SU-DHL-6 (cell line): ENCODE data around the gene NHSL2.

Experiments used
- H2AFZ ChIP-seq: fragments of 200-600 bp; sonication (generic); 2 replicates; pipeline ENCODE4 v1.6.1; 2014; ENCODE audit warnings: low read depth, mild to moderate bottlenecking, moderate library complexity, mixed read lengths, antibody characterized with exemption, low read length; ENCODE audit not compliant: severe bottlenecking
- H3F3A ChIP-seq: fragments of 200-600 bp; shearing (Covaris generic); 2 replicates; pipeline ENCODE4 v1.6.0; 2016; ENCODE audit warnings: antibody characterized with exemption, mild to moderate bottlenecking; ENCODE audit not compliant: insufficient read depth
- H3K27ac ChIP-seq: fragments of 200-600 bp; sonication (generic); 2 replicates; pipeline ENCODE4 v1.5.1; 2016; ENCODE audit warnings: low read depth, mild to moderate bottlenecking, low read length, moderate library complexity, mixed read lengths
- H3K27me3 ChIP-seq: fragments of 200-600 bp; sonication (generic), shearing (Covaris generic); 2 replicates; pipeline ENCODE4 v1.6.0; 2014; ENCODE audit warnings: mild to moderate bottlenecking, low read length
- H3K36me3 ChIP-seq: fragments of 200-600 bp; sonication (generic); 2 replicates; pipeline ENCODE4 v1.6.1; 2014; ENCODE audit warnings: mild to moderate bottlenecking, low read length, mixed read lengths
- H3K4me2 ChIP-seq: fragments of 300-600, 200-600 bp; shearing (Covaris generic), sonication (generic); 2 replicates; pipeline ENCODE4 v1.6.0; 2014; ENCODE audit warnings: low read length, low read depth, mild to moderate bottlenecking; ENCODE audit not compliant: poor library complexity, severe bottlenecking
- H3K4me3 ChIP-seq: fragments of 200-600 bp; sonication (generic); 2 replicates; pipeline ENCODE4 v1.5.1; 2014; ENCODE audit warnings: antibody characterized with exemption, low read length, mild to moderate bottlenecking, mixed read lengths; ENCODE audit not compliant: insufficient read depth, poor library complexity, severe bottlenecking
- H3K79me2 ChIP-seq: fragments of 200-600 bp; sonication (generic); 2 replicates; pipeline ENCODE4 v1.6.1; 2014; ENCODE audit warnings: mild to moderate bottlenecking, low read length, moderate library complexity; ENCODE audit not compliant: insufficient read depth
- H3K9ac ChIP-seq: fragments of 200-600 bp; sonication (generic); 2 replicates; pipeline ENCODE4 v1.7.0; 2014; ENCODE audit warnings: mild to moderate bottlenecking, low read length
- H3K9me2 ChIP-seq: fragments of 200-600 bp; sonication (generic); replicated peaks from 2 replicates; pipeline ENCODE4 v1.6.1; 2014; ENCODE audit warnings: low read length; ENCODE audit not compliant: insufficient read depth
- H3K9me3 ChIP-seq: fragments of 200-600 bp; sonication (generic); 2 replicates; pipeline ENCODE4 v1.6.1; 2014; ENCODE audit warnings: low read length, mixed read lengths; ENCODE audit not compliant: insufficient read depth
- H4K20me1 ChIP-seq: fragments of 200-600 bp; sonication (generic); 2 replicates; pipeline ENCODE4 v1.6.1; 2014; ENCODE audit warnings: low read depth, mild to moderate bottlenecking, antibody characterized with exemption, low read length, moderate library complexity, mixed read lengths
- CTCF ChIP-seq: fragments of 200-600 bp; sonication (generic); IDR thresholded peaks from one replicate; pipeline ENCODE4 v1.5.1; 2017; ENCODE audit warnings: antibody characterized with exemption, mild to moderate bottlenecking, low read length, moderate library complexity; ENCODE audit not compliant: insufficient read depth, poor library complexity, severe bottlenecking
- EZH2phosphoT487 ChIP-seq: fragments of 200-600 bp; sonication (generic), shearing (Covaris generic); conservative IDR thresholded peaks from 2 replicates; pipeline ENCODE4 v1.6.1; 2018; ENCODE audit warnings: mild to moderate bottlenecking, antibody characterized with exemption, low read length, moderate library complexity, mixed read lengths

Gene NHSL2

GRCh38 chrX:72142094-72142793 lies 231.6 kb downstream of the NHSL2 start:
- H3K79me2 ChIP-seq = no peaks in the 10 kb centered on the region
- no peaks in the 10 kb centered on the region for H3K9me3 ChIP-seq
- H3K27ac ChIP-seq = no peak overlapping the region
- H3K36me3 ChIP-seq = no peaks in the 10 kb centered on the region
- no peak overlapping the region for H3K4me3 ChIP-seq
- no peak overlapping the region for H3K4me2 ChIP-seq
- no peaks in the 10 kb centered on the region for H3F3A ChIP-seq
- H3K9me2 ChIP-seq = no peaks in the 10 kb centered on the region
- no peaks in the 10 kb centered on the region for H4K20me1 ChIP-seq
- TF ChIP-seq EZH2phosphoT487 (no peak), CTCF (no peak)
- no peaks in the 10 kb centered on the region for H3K27me3 ChIP-seq
- no peak overlapping the region for H3K9ac ChIP-seq
- H2AFZ ChIP-seq = no peak overlapping the region

- no peak overlapping the region for H3K9ac ChIP-seq
- no peak overlapping the region for H2AFZ ChIP-seq
- no peak overlapping the region for H3K4me3 ChIP-seq
- no peak overlapping the region for H3K4me2 ChIP-seq
- H3K36me3 ChIP-seq = no peaks in the 10 kb centered on the region
- no peak overlapping the region for H3K27ac ChIP-seq
- no peak for TF ChIP-seq CTCF
- TF ChIP-seq EZH2phosphoT487 = no peak
- no peaks in the 10 kb centered on the region for H3K9me2 ChIP-seq
- H4K20me1 ChIP-seq = no peaks in the 10 kb centered on the region
- no peaks in the 10 kb centered on the region for H3K27me3 ChIP-seq
- H3F3A ChIP-seq = no peaks in the 10 kb centered on the region
- no peaks in the 10 kb centered on the region for H3K9me3 ChIP-seq
- H3K79me2 ChIP-seq = no peaks in the 10 kb centered on the region
These were observed 232.4 kb downstream of the NHSL2 start for GRCh38 chrX:72142794-72143608.

- Histone ChIP-seq H2AFZ (no peak overlapping the region), H3K27me3 (no peaks in the 10 kb centered on the region), H3K4me3 (no peak overlapping the region), H4K20me1 (no peaks in the 10 kb centered on the region), H3F3A (no peaks in the 10 kb centered on the region), H3K36me3 (no peaks in the 10 kb centered on the region), H3K27ac (no peak overlapping the region), H3K9me3 (no peaks in the 10 kb centered on the region), H3K4me2 (no peak overlapping the region), H3K9ac (no peak overlapping the region), H3K9me2 (no peaks in the 10 kb centered on the region), H3K79me2 (no peaks in the 10 kb centered on the region)
- TF ChIP-seq CTCF (no peak), EZH2phosphoT487 (no peak)
These were observed 232.9 kb downstream of the NHSL2 start for GRCh38 chrX:72143609-72143907.
